Ammon's horn (tissue), 1 donor: ENCODE data around the gene TMEFF2.

ENCODE experiments used
- DNase-seq: peaks from one replicate; pipeline ENCODE4 v3.0.0-alpha.2; 2016; ENCODE audit warnings: low spot score

The TMEFF2 gene

DNA sequence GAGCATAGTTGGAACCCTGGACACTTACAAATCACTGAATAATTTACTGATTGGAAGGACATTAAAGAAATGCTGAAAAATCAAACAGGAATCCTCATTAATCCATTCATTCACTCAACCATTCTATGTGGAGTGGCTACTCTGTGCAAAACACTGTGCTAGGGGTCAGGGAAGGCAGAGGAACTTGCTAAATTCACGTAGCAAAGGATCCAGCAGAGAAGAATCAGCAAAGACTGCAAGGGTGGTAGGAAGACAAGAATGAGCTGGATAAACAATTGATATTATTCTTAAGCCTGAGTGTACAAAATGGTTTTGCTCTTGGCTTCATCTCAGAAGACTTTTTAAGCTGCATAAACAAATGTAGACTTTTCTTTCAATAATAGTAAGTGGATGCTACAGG is 183.5 kb downstream of the TMEFF2 start:
- DNase-seq, result no peak

DNA sequence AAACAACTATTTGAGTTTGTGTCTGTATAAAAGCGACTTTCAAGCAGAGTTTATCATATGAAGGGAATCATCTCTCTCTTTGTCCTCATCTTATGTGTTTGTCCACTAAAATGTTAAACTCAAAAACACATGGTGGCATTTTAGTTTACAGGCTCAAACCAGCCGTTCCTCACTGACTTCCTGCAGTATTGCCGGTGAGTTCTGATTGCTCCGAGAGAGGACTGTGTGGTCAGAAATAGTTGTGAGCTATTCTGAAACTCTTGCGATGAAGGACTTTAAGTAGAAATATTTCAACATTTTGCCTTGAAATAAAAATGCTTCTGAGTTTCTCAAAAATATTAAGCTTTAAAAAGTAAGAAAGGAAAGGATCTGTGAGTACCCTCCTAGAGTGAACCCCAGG is 184.7 kb downstream of the TMEFF2 start:
- no peak for DNase-seq

DNA sequence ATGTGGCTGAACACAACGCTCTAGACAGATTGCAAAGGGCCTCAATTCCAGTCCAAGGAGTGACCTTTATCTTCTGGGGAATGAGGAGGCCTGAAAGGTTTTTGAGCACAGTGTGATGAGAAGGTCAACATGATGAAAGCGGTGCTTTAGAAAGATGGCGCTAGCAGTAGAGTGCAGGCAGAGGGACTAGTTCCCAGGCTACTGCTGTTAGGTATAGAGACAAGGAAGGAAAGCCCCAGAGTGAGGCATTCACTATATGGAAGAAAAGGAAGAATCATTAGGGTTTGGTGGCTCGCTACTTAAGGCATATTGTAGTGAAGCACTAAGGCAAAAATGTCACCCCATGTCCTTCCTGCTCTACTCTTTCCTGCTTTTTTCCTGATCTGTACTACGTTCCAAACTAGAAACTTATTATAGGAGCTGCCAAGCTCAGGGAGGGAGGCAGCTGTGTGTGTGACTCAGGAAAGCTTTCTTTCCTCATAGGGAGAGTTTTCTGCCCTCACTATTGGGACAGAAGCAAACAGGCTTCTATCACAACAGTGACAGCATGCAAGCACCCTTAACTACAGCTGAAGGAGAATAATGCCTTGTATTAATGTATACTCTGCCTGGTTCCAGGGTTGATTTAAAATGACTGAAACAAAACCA is 187.0 kb downstream of the TMEFF2 start:
- no peak for DNase-seq

DNA sequence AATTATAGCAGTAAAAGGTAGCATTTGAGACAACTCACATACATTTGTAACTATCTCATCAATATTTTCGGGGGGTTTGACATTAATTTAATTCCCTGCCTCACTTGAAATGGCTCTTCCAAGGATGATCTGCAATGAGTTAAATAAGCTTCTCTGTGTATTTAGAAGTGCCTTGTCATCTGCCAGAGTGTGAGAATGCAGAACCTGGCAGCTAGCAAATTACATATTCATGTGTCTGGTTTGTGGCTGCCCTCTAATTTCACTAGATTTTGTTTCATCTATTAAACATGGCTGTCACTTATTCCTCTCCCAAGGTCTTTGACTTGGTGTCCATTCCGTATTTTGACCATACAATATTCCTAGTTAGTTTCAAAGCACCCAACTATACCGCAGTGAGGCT is 189.5 kb downstream of the TMEFF2 start:
- no peak for DNase-seq

DNA sequence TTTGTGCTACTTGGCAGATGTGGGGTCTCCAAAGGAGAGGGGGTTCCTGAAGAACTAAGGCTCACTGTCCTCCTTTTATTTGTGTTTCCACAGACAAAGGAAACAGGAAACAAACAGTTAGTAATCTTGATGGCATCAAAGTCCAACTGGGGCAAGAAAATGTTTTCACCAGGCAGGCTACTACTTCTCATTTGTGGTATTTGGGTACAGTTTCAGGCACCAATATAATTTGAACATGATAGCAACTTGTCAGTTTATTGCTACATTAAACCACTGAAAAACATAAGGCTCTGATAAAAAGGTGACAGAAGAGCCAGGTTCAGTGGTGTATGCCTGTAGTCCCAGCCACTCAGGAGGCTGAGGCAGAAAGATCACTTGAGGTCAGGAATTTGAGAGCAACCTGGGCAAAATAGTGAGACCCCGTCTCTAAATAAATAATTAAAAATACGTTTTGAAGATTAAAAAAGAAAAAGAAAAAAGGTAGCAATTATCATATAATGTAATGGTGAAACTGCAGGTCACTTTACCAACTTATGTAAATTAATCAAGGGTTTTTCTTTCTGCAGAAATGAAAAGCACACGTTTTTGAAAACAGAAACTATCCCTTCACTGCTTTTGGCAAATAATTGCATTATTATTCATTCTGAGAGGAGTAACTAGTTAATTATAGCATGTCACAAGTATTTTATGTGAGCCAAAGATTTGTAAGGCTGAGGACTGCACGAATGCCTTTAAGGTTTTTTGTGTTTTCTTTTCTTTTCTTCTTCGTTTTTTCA is 190.4 kb downstream of the TMEFF2 start:
- no peak for DNase-seq

DNA sequence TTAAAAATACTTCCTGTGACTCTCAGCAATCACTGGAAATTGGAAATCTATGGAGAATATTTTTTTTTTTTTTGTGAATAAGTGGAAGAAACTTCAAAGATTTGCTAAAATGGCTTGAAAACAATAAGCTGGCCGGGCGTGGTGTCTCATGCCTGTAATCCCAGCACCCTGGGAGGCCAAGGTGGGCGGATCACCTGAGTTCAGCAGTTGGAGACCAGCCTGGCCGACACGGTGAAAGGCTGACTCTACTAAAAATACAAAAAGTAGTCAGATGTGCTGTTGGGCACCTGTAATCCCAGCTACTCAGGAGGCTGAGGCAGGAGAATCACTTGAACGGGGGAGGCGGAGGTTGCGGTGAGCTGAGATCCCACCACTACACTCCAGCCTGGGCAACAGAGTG is 192.3 kb downstream of the TMEFF2 start:
- no peak for DNase-seq

DNA sequence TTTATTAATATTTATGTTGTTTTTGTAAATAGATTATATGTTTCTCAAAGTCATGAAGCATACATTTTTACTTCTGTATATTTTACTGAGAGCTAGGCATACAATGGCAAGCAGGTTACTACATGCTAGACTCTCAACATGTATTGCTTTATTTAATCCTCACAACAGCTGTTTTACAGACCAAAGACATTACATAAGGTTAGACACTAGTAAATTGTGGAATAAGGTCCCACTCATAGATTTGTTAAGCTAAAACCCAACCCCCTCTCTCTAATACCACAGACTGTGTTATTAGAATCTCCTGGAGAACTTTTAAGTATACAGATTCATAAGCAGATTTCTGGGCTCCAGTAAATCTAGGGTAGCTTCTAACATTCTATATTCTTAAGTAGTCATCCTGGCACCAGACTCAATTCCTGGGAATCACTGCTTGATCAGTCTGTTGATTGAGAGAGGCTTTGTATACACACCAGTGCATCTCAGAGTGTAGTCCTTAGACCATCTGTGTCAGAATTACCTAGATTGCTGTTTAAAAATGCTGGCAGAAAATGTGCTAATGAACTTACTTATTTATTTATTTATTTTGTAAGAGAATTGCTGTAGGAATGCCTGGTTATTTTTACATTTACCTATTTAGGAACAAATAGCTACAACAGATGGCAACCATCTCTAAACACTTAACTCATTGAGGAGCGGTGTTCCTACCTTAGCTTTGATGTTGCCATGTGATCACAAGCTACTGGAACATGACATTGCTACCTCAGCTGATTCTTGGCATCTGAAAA is 194.3 kb downstream of the TMEFF2 start:
- no peak for DNase-seq

DNA sequence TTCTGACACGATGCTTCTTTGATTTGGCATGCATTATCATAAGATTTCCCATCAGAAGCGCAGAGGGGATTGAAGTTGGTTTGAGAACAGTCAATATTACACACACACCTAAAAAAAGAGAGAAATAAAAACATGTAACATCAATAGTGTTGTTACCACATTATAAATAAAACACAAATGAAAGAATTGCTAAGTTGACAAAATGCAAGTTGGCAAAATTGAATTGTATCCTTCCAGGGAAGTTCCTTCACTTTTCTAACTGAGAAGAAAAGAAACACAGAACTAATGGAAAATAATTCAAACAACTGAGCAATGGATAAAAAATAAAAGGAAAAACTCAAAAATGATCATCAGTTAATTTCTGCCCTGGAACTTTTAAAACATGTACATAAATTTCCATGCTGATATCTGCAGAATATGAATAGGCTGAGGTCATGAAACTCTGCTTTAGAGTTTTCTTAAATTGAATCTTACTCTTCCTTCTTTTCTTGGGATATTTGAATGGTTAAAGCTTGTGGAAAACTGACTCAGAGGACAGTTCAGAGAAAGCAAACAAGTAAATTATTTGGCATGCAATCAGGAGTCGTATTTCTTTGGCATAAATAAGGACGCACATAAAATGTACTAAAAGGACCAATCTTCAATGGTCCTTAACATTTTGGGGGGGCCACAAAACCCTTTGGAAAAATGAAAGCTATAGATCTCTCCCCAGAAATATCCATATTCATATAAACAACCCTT is 195.5 kb downstream of the TMEFF2 start:
- no peak for DNase-seq

DNA sequence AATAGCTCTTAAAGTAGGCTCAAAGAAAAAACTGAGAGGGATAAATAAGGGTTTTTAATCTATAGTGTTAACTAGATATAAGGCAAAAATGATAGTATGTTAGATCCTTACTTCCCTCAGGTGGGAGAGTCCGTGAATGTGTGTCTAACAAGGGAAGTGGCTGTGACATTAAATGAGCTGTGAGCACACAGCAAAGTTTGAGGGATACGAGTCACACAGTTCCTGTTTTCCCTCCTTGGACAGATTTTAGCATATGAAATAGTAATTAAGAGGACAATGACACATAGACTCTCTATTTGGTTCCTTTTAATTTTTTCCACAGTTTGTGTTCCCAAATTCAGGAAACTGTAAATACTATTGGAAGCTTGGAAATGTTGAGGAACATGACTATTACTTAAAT is 199.4 kb downstream of the TMEFF2 start:
- no peak for DNase-seq

DNA sequence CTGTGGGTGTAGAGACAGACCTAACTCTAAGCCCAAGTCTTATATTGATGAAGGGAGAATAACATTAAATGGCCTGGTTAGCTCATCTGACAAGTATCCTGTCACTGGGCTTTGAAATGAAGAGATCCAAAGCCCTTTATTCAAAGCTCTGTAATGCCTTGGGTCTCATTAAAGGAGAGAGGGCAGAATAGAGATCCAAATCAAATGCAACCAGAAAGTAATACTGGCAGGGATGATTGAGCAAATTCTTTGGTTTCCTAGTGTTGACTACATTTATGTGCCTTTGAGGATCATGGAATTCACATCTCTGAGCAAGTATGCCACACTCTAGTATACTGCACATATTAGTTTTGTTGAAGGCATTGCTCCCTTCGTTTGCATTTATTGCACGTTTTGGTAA is 200.0 kb downstream of the TMEFF2 start:
- no peak for DNase-seq

DNA sequence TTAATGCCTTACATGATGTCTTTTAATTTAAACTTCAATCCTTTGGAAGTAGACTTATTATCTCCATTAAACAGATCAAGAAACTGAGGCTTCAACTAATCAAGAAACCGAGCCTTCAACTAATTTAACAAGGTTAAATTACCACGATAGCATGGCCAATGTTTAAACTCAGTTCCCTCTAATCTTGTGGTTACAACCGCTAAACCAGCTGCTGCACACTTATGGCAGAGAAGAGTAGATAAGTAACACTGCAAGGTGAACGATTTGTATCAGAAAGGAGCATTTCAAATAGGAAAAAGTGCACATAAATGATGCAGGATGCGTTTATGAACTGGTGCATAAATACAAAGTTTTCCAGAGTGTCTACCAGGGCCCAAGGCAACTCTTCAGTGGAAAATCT is 203.3 kb downstream of the TMEFF2 start:
- DNase-seq, result no peak

DNA sequence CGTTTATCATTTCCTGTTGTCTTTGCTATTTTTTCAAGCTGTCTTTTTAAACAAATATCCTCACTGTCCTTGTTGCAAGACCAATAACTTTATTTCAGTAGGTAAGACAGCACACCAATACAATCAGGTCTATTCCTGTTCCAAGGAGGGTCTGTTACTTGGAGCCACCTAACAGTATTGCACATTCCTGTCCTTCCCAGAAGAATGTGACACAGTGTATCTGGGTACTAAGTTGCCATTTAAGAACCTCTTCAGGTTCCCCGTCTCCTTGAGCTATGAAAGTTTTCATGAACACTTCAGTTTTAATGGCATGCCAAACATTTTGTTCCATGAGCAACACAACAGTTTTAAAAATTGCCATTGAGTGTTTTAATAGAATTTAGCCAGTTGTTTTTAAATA is 209.0 kb downstream of the TMEFF2 start:
- DNase-seq, result no peak

DNA sequence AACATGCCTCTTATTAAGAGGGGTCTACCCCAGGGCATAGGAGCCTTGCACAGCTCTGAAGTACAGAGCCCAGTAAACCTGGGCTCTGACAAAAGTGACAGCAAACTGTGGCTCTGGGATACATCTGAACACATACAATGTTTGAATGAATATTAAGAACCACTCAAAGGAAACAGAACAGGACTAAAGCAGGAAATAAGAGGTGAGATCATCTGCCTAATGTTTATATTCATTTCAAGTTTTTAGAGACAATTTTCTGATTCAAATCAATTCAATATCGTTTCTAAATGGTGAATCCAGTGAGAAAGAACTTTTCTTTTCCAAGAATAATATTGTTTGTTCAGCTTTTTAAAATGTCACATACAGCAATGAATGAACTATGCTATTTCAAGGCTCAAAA is 211.1 kb downstream of the TMEFF2 start:
- DNase-seq, result no peak

DNA sequence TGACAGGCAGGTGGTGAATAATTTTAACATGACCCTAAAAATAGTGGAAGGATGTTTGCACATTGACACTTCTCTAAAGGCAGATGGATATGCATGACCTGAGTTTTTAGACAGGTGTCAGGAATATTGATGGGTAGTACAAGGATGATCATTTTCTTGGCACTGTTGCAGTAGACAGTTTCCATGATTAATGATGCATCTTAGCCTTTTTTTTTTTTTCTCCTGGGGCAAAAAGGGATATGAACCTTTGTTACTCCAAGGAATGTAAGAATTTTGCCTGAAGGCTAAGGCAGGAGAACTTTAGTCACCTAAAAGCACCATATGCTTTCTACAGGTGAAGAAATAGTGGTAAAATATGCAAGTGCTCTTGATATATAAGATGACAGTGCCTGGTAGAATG is 211.5 kb downstream of the TMEFF2 start:
- DNase-seq, result no peak

DNA sequence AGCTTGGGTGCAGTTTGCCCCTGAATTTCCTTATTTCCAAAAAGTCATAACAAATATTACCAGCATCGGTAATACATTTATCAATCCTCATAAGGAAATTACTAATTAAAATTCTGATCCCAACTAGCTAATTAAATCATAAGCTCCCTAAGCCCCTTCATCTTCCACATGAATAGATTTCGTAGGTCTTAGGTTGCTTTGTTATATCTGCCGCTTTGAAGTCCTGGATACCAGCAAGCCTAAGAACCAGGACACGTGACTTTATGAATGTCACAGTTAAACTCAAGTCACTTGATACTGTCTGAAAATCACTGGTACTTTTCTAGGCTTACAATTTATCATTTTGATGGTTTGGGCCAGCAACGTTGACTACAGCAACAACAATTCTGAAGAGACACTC is 213.0 kb downstream of the TMEFF2 start:
- DNase-seq, result no peak

DNA sequence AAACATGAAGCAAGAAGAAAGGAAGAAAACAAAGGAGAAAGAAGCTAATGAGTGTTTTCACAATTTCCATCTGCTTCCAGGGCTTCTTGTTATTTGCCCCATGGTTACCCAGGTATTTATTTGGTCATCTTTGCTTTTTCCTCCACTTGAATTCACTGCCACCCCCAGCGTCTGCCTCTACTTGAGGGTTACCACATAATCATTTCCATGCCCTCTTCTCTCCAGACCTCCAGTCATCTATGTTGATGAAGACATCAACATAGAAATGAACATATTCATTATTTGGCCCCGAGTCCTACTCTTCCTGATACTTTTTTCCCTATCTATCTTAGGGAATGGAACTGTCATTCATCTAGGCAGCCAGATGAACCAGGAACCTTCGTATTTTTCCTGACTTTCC is 214.2 kb downstream of the TMEFF2 start:
- DNase-seq, result no peak

DNA sequence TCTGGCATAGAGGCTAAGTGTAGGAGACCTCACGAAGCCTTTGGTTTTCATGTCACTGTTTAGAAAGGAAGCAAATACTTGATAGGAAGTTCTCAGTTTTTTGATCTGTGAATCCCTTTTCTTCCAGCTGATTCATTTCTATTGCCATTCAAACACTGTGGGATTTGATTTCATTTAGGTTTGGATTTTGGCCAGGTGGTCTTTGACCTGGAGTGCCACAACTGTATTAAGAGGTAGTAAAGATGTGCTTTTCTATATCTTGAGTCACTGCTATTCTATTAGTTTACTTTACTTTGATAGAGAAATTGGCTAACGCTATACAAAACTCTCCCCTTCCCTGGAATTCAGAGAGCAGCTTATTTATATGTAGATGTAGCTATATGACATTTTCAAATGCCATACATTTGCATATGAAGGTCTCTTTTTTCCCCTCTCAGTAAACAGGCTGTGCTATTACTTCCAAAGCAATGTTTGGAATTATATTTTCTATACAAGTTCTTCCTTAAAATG is 215.5 kb downstream of the TMEFF2 start:
- DNase-seq, result no peak

DNA sequence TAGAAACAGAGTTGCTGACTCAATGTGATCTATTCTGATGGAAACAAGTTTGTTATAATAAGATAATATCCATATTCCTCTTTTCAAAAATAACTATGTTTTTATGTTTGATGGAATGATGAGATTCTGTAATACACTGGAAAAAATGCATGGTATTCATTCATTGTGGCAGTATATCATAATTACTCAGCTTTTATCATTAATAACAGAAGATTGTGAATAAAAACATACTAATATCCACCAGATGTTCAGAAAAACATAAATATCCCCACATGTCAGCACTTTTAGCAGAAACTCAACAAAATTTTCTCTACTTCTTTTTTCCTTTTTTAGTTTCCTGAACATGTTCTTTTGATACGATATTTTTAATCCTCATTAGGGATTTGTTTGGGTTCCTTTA is 217.0 kb downstream of the TMEFF2 start:
- DNase-seq, result no peak

DNA sequence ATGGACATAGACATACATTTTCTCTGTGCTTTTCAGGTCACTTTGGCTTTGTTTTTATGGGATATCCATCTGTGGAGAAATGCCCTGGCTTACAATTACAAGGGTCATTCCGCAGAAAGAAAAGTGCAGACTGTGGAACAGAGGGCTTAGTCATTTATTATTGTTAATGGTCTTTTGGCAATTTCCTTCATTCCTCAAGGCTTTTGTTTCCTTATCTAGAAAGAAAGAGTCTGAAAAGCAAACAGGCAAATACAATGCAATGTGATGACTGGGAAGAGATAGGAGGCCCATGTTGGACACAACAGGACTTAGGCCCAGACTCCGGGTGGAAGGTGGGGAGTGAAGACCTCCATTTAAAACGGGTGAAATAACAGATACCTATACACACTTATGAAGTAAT is 218.3 kb downstream of the TMEFF2 start:
- no peak for DNase-seq

DNA sequence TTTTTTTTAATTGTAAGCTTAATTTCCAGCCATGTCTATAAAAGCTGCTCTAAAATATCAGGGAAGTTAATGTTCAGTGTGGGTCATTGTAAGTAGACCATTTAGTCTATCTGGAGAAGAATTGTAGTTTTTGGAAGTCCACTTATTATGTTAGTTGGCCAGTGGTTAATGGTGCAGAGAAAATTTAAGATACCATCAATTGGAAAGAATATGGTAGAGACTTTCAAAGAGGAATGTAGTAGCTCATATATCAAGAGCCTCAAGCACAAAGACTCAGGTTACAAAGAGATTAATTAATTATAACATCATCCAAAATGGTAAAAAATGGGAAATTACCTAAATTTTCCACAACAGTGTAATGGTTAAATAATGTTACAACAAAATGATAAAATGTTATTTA is 220.1 kb downstream of the TMEFF2 start:
- no peak for DNase-seq

DNA sequence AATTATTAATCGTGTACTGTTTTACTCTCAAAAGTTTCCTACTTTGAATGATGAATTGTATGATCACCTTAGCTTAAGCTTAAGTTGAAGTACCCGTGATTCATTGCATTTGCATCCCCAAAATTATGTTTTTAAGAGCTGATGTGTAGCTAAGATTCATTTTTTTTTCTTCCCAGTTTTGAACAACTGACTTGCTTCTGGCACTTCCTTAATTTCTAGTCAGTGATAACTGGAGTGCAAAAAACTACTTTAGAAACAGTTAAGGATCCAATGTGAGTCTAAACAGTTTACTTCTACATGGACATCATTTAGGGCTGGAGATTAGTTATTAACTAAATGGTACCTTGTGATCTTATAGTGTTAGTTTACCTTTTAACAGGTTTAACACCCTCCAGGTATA is 223.9 kb downstream of the TMEFF2 start:
- no peak for DNase-seq

DNA sequence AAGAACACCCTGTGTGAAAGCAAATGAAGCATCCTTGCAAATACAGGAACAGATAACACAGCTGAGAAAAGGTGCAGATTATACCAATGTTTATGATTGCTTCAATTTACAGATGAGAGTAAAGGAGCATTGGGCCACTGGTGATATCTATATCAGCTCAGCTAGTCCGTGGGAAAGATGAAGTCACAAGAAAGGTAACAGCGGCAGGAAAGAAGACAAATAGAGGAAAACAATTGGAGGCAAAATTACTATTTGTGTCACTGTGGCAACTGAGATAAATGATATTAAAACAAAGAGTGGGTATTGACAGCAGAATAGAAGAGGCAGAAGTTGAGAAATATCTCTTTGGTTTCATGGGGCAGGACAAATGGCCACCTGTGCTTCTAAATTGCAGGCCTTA is 226.6 kb downstream of the TMEFF2 start:
- no peak for DNase-seq
